Measurements from ENCODE around the gene FOXRED2. TPM values are rescaled to one million over a fixed set of nuclear protein-coding genes. Genes with fewer than 3 reads are reported as not detected.

Gene FOXRED2
- total RNA-seq = 13.2 TPM
- long read RNA-seq, full-length matches to known transcripts = 3 of 11 reads
- long read RNA-seq, partial matches to known transcripts = 5 of 11 reads
- long read RNA-seq, other reads (novel, unspliced or antisense) = 3 of 11 reads

DNA sequence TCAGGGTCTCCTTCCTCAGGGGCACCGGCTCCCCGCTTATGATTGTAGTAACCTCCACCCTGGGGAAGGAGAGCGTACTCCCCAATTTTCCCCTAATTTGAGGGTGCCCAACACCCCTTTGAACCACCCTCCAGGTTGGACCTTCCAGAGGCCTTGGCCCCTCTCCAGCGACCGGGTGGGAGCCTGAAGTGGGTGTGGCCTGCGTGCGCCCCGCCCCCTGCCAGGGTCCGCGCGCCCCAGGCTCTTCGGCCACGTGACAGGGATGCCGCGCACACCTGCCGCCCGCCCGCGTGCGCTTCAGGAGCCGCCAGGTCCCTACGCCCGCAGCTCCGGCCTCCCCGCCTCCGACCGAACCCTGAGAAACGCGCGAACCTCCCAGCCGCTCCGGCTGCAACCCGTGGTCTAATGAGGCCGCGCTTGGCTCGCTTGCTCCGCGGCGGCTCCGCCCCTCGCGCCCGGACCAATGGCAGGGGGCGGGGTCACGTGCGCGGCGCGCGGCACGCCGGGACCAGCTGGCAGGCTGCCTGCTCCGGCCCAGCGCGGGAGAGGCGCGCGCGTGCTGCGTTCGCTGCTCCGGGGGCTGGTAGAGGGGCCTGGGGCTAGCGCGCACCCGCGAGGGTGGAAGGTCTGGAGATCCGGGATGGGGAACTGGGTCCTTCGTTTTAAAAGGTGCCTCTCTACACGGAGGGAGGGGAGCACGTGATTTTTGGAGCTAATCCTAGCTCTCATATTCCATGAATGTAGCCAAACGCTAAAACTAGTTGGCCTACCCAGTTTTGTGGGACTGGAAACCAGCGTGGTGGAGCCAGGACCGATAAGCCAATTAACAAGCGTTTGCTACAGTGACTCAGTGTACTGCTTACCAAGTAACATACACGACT lies at the start of gene FOXRED2:
TSS of gene FOXRED2 (minus strand) at position 404 of the 881 bp plus-strand sequence. CDS start 618 bp downstream, outside the sequence.
- intact Hi-C loops (cut with DNase I) = no loop called here
- peak within 1 kb of the TSS; percentile 77 for H3K27ac ChIP-seq
- no peak for TF ChIP-seq CTCF (IDR thresholded peaks at IDR 0.05)
- H3K9me3 ChIP-seq = no peaks in the 10 kb centered on the region
- peaks cover 15% of the 10 kb centered on the region for H3K4me1 ChIP-seq
- H3K4me3 ChIP-seq = peak within 1 kb of the TSS; percentile 75
- H3K27me3 ChIP-seq (ENCODE audit: low read depth) = no peaks in the 10 kb centered on the region
- peak; percentile 94 to 95 for ATAC-seq
- DNase-seq = peak; percentile 93
- H3K36me3 ChIP-seq = peaks cover 27% of the 10 kb centered on the region

DNA sequence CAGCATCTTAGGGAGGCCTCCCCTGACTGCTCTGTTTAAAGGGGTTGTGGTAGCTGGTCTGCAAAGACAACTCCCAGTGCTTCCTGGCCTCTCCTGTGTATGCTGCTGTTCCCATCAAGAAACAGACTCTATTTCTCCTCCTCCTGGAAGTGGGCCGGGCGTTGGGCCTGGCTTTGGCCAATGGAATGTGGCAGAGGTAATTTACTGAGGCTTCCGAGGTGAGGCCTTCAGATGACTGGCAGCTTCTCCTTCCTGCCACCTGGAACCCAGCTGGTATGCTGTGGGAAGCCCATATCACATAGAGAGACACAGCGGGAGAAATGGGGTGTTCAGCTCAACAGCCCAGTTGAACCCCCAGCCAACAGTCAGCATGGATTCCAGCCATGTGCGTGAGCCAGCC lies 47.3 kb upstream of the FOXRED2 start:
- DNase-seq (no peak), ATAC-seq (no peak)
- Histone ChIP-seq H3K9me3 (no peaks in the 10 kb centered on the region), H3K4me3 (no peak overlapping the region), H3K36me3 (no peaks in the 10 kb centered on the region), H3K27me3 (ENCODE audit: low read depth) (peaks cover 18% of the 10 kb centered on the region), H3K27ac (no peak overlapping the region), H3K4me1 (no peaks in the 10 kb centered on the region)
- TF ChIP-seq CTCF (IDR thresholded peaks at IDR 0.05) = no peak
- intact Hi-C loops (cut with DNase I) = no loop called here

- Histone ChIP-seq H3K9me3 (no peaks in the 10 kb centered on the region), H3K27me3 (ENCODE audit: low read depth) (peaks cover 18% of the 10 kb centered on the region), H3K4me3 (no peak overlapping the region), H3K36me3 (no peaks in the 10 kb centered on the region), H3K4me1 (no peaks in the 10 kb centered on the region), H3K27ac (no peak overlapping the region)
- no peak for TF ChIP-seq CTCF (IDR thresholded peaks at IDR 0.05)
- intact Hi-C loops (cut with DNase I) = no loop called here
- DNase-seq (no peak), ATAC-seq (no peak)
Observed at GRCh38 chr22:36552289-36552688, 45.4 kb upstream of the FOXRED2 start.

DNA sequence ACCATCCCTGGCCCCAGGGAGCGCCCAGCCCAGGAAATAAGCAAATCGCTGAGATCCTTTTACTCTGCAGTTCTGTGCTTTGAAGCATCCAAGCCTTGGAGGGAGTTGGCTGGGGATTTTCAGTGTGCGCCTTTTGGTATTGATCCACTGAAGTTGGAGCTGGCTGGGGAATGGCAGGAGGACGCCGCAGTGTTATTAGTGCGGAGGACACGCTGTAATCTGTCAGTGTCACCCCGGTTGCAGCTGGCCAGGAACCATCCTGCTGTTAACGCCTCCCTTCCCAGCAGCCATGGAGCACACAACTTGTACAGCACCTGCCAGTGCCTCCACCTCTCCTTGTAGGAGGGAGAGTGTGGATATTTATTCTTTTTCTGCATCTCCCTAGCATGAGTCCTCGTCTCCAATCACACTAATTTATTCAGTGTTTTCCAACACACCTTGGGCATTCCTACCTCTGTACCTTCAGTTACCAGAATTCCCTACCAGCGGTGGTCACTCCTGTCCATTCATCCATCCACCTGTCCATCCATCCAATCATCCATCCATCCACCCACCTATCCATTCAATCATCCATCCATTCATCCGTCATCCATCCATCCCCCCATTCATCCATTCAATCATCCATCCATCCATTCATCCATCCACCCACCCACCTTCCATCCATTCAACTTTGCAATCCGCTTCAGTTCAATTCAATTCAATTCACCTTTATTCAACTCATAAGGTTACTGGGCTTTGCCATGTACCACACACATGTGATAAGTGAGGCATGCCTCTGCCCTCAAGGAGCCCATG lies 44.1 kb upstream of the FOXRED2 start:
- Histone ChIP-seq H3K4me1 (no peaks in the 10 kb centered on the region), H3K27me3 (ENCODE audit: low read depth) (peaks cover 18% of the 10 kb centered on the region), H3K4me3 (no peak overlapping the region), H3K27ac (no peak overlapping the region), H3K9me3 (no peaks in the 10 kb centered on the region), H3K36me3 (no peaks in the 10 kb centered on the region)
- no peak for DNase-seq
- intact Hi-C loops (cut with DNase I) = no loop called here
- TF ChIP-seq CTCF (IDR thresholded peaks at IDR 0.05) = no peak
- no peak for ATAC-seq

- no peak for ATAC-seq
- no peak overlapping the region for H3K27ac ChIP-seq
- TF ChIP-seq CTCF (IDR thresholded peaks at IDR 0.05) = no peak
- H3K36me3 ChIP-seq = no peaks in the 10 kb centered on the region
- no peaks in the 10 kb centered on the region for H3K9me3 ChIP-seq
- intact Hi-C loops (cut with DNase I) = no loop called here
- DNase-seq = no peak
- H3K4me1 ChIP-seq = no peaks in the 10 kb centered on the region
- H3K4me3 ChIP-seq = no peak overlapping the region
- H3K27me3 ChIP-seq (ENCODE audit: low read depth) = peaks cover 16% of the 10 kb centered on the region
Observed at GRCh38 chr22:36549033-36549432, 42.2 kb upstream of the FOXRED2 start.

Measured in lower lobe of right lung (tissue), 2 donors.